ENCODE data around the gene HPCAL4. TPM values are rescaled to one million over a fixed set of nuclear protein-coding genes. Genes with fewer than 3 reads are reported as not detected.

HPCAL4 gene
- total RNA-seq, 6 donors from 2014 or later: under 0.01 to 1.1 (median 0.43) TPM

DNA sequence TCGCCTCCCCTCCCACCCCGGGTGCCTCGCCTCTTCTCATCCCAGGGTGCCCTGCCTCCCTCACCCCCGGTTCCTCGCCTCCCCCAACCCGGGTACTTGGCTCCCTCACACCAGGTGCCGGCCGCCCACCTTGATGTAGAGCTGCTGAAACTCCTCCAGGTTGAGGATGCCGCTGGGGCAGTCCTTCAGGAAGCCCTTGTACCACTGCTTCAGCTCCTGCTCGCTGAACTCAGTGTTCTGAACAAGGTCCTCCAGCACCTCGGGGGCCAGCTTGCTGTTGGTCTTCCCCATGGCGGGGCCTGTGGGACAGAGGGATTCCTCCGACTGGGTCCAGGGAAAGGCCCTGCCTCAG is 6.9 kb downstream of the HPCAL4 start:
- Histone ChIP-seq H3K27ac (no peak overlapping the region), H3K4me1 (peaks cover 0 to 14% (median 4%) of the 10 kb centered on the region in 4 donors), H3K9me3 (no peaks in the 10 kb centered on the region), H3K4me3 (no peak overlapping the region), H3K36me3 (no peaks in the 10 kb centered on the region), H3K27me3 (peaks cover 0 to 12% (median 5%) of the 10 kb centered on the region in 4 donors)
- no peak for TF ChIP-seq POLR2AphosphoS5 (IDR thresholded peaks at IDR 0.05)
- no peak for TF ChIP-seq POLR2A (IDR thresholded peaks at IDR 0.05)
- TF ChIP-seq, protein P1, sequence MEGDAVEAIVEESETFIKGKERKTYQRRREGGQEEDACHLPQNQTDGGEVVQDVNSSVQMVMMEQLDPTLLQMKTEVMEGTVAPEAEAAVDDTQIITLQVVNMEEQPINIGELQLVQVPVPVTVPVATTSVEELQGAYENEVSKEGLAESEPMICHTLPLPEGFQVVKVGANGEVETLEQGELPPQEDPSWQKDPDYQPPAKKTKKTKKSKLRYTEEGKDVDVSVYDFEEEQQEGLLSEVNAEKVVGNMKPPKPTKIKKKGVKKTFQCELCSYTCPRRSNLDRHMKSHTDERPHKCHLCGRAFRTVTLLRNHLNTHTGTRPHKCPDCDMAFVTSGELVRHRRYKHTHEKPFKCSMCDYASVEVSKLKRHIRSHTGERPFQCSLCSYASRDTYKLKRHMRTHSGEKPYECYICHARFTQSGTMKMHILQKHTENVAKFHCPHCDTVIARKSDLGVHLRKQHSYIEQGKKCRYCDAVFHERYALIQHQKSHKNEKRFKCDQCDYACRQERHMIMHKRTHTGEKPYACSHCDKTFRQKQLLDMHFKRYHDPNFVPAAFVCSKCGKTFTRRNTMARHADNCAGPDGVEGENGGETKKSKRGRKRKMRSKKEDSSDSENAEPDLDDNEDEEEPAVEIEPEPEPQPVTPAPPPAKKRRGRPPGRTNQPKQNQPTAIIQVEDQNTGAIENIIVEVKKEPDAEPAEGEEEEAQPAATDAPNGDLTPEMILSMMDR (IDR thresholded peaks at IDR 0.05): no peak
- TF ChIP-seq EP300 (IDR thresholded peaks at IDR 0.05): no peak
- DNase-seq (no peak), ATAC-seq (ENCODE audit: low FRiP score in 2 of 2) (no peak)
- WGBS, 2 donors: 77% methylated on average over 4 of the region's 13 CpGs; no CpG with 5 or more reads in 1 of the 2 donors

DNA sequence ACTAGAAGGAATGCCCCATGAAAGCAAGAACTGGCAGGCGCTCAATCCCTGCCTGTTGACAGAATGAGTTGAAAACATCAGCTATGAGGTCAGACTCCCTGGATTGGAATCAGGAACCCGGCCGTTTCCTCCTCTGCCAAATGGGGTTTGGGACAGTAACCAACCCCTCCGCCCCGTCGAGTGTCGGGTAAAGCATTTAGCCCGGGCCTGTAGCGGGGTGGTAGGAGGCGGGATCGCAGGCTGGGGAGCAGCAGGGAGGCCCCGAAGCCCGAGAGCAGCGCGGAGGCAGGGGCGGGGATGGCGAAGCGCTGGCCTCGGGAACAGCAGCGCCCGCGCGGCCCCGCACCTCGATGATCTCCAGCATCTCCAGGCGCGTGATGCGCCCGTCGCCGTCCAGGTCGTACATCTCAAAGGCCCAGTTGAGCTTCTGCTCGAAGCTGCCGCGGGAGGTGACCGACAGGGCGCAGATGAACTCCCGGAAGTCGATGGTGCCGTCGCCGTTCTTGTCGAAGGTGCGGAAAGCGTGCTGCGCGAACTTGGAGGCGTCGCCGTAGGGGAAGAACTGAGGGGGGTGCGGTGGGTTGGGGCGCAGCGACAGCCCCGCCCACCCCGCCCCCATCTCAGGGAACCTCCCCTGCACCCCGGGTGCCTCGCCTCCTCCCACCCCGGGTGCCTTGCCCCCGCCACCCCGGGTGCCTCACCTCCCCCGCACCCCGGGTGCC is 7.5 kb downstream of the HPCAL4 start:
- TF ChIP-seq POLR2AphosphoS5 (IDR thresholded peaks at IDR 0.05): no peak
- TF ChIP-seq, protein P1 (IDR thresholded peaks at IDR 0.05): no peak
- no peak for TF ChIP-seq POLR2A (IDR thresholded peaks at IDR 0.05)
- TF ChIP-seq EP300 (IDR thresholded peaks at IDR 0.05): no peak
- Histone ChIP-seq H3K27me3 (peaks cover 0 to 12% (median 5%) of the 10 kb centered on the region in 4 donors), H3K4me3 (no peak overlapping the region), H3K27ac (no peak overlapping the region), H3K9me3 (no peaks in the 10 kb centered on the region), H3K36me3 (no peaks in the 10 kb centered on the region), H3K4me1 (peaks cover 0 to 10% (median 2%) of the 10 kb centered on the region in 4 donors)
- DNase-seq: peak in 1 of 2 donors; percentile 81
- peak in 1 of 2 donors; percentile 45 for ATAC-seq (ENCODE audit: low FRiP score in 2 of 2)
- WGBS, 2 donors: 35 to 37% methylated on average over 16 to 52 of the region's 62 CpGs

DNA sequence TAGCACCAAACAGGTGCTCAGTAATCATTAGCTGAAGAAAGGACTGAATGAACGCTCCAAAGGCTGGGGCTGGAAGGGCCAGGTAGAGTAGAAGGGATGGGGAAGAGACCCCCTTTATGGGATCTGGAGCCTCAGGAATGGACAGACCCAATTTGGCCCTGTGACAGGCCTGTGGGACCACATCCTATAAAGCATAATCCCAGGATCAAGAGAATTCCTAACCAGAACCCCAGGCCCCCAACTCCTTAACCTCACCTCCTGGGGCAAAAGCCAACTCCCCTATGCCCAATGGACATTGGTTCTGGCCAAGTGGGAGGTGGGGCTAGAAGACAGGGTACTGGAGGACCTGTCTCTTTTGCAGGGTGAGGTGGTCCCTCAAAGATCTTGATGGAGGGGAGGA is 9.2 kb downstream of the HPCAL4 start:
- ATAC-seq (ENCODE audit: low FRiP score in 2 of 2): no peak
- H3K4me1 ChIP-seq: peaks cover 0 to 13% (median 7%) of the 10 kb centered on the region in 4 donors
- no peaks in the 10 kb centered on the region for H3K9me3 ChIP-seq
- H3K27ac ChIP-seq: no peak overlapping the region
- H3K4me3 ChIP-seq: no peak overlapping the region
- no peak for DNase-seq
- no peak for TF ChIP-seq POLR2AphosphoS5 (IDR thresholded peaks at IDR 0.05)
- TF ChIP-seq EP300 (IDR thresholded peaks at IDR 0.05): no peak
- TF ChIP-seq, protein P1 (IDR thresholded peaks at IDR 0.05): no peak
- TF ChIP-seq POLR2A (IDR thresholded peaks at IDR 0.05): no peak
- peaks cover 0 to 12% (median 5%) of the 10 kb centered on the region in 4 donors for H3K27me3 ChIP-seq
- no peaks in the 10 kb centered on the region for H3K36me3 ChIP-seq
- WGBS, 2 donors: 63 to 88% methylated on average over 1 of the region's 1 CpG

DNA sequence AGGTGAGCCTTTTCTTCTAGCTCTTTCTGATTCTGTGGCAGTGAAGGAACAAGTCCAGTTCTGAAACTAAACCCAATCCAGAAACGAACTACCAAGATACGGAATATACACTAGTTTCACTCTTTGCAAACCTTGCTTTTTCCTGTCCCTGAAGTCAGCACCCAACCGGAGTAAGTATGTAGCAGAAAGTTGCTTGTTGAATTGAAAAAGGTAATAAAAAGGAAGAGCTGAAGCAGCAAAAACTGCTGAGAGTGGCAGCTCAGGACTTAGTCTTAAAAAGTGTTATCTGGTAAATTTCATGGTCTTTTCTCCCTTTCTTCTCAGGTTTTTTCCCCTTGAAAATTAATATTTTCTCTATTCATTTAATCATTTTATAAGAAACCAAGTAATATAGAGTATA is 9.9 kb downstream of the HPCAL4 start:
- no peak overlapping the region for H3K4me3 ChIP-seq
- no peak for ATAC-seq (ENCODE audit: low FRiP score in 2 of 2)
- TF ChIP-seq, protein P1 (IDR thresholded peaks at IDR 0.05): no peak
- no peak for TF ChIP-seq EP300 (IDR thresholded peaks at IDR 0.05)
- no peak for TF ChIP-seq POLR2A (IDR thresholded peaks at IDR 0.05)
- TF ChIP-seq POLR2AphosphoS5 (IDR thresholded peaks at IDR 0.05): no peak
- DNase-seq: no peak
- H3K4me1 ChIP-seq: peaks cover 0 to 18% (median 11%) of the 10 kb centered on the region in 4 donors
- 75 to 81% methylated on average over 3 of the region's 3 CpGs for whole genome bisulfite sequencing, 2 donors
- H3K9me3 ChIP-seq: no peaks in the 10 kb centered on the region
- H3K27ac ChIP-seq: no peak overlapping the region
- peaks cover 0 to 12% (median 5%) of the 10 kb centered on the region in 4 donors for H3K27me3 ChIP-seq
- H3K36me3 ChIP-seq: no peaks in the 10 kb centered on the region

DNA sequence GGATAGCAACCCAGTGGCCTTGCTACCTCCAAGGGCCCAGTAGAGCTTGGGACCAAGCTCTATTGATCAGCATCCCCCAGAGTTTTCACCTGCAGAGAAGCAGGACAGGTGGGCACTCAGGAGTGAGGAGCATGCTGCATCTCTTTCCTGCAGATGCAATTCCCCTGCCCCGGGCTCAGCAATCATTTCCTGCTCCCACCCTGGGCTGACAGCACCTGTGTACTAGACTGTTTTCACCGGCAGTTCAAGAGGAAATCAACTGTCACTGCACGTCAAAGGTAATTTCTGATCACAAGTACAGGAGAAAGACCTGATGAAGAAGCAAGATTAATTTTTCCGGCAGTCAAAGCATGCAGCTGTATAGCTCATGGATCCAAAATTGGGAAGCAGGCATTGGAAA is 10.5 kb downstream of the HPCAL4 start:
- WGBS, 2 donors: 71 to 77% methylated on average over 4 of the region's 4 CpGs
- peaks cover 0 to 12% (median 5%) of the 10 kb centered on the region in 4 donors for H3K27me3 ChIP-seq
- no peak for ATAC-seq (ENCODE audit: low FRiP score in 2 of 2)

More for the DNA sequence above, 10.5 kb downstream of the HPCAL4 start:
- H3K27ac ChIP-seq: no peak overlapping the region
- H3K9me3 ChIP-seq: no peaks in the 10 kb centered on the region
- DNase-seq: no peak
- no peak overlapping the region for H3K4me3 ChIP-seq
- peaks cover 0 to 18% (median 11%) of the 10 kb centered on the region in 4 donors for H3K4me1 ChIP-seq
- H3K36me3 ChIP-seq: no peaks in the 10 kb centered on the region
- TF ChIP-seq POLR2A (IDR thresholded peaks at IDR 0.05) (no peak), EP300 (IDR thresholded peaks at IDR 0.05) (no peak), POLR2AphosphoS5 (IDR thresholded peaks at IDR 0.05) (no peak)
- TF ChIP-seq, protein P1 (IDR thresholded peaks at IDR 0.05): no peak
